ENCODE data around the gene ART5. TPM values are rescaled to one million over a fixed set of nuclear protein-coding genes. Genes with fewer than 3 reads are reported as not detected.
"Not testable (repeated sequence)": the region's sequence is repeated elsewhere in the genome, so short reads cannot be mapped to it uniquely, and the experiment has no call there.

The ART5 gene
- total RNA-seq, 2 experiments from 2014 or later: 0.23 TPM; not detected in 1

GRCh38 chr11:3669128-3669527 is 27.3 kb upstream of the ART5 start:
- no peak overlapping the region for H3K4me3 Mint-ChIP-seq
- H3K27me3 Mint-ChIP-seq: no peaks in the 10 kb centered on the region
- no peaks in the 10 kb centered on the region for H3K9me3 Mint-ChIP-seq (ENCODE audit: low read depth)
- no peak for ATAC-seq
- CTCF ChIA-PET: no interaction called here
- no peak overlapping the region for H3K27ac Mint-ChIP-seq
- intact Hi-C loops (cut with DNase I, micrococcal nuclease): no loop called here
- no peak for DNase-seq
- peaks cover 34% of the 10 kb centered on the region for H3K36me3 Mint-ChIP-seq (ENCODE audit: low read depth)
- POLR2A ChIA-PET: no interaction called here
- H3K4me1 Mint-ChIP-seq: no peaks in the 10 kb centered on the region

GRCh38 chr11:3667149-3668035 is 25.6 kb upstream of the ART5 start:
- no peaks in the 10 kb centered on the region for H3K27me3 Mint-ChIP-seq
- no peaks in the 10 kb centered on the region for H3K4me1 Mint-ChIP-seq
- no peak for DNase-seq
- no peak overlapping the region for H3K27ac Mint-ChIP-seq
- H3K4me3 Mint-ChIP-seq: no peak overlapping the region
- no peaks in the 10 kb centered on the region for H3K9me3 Mint-ChIP-seq (ENCODE audit: low read depth)
- ChIA-PET CTCF (no interaction called here), POLR2A (no interaction called here)
- intact Hi-C loops (cut with DNase I, micrococcal nuclease): no loop called here
- peaks cover 29% of the 10 kb centered on the region for H3K36me3 Mint-ChIP-seq (ENCODE audit: low read depth)
- no peak for ATAC-seq

DNA sequence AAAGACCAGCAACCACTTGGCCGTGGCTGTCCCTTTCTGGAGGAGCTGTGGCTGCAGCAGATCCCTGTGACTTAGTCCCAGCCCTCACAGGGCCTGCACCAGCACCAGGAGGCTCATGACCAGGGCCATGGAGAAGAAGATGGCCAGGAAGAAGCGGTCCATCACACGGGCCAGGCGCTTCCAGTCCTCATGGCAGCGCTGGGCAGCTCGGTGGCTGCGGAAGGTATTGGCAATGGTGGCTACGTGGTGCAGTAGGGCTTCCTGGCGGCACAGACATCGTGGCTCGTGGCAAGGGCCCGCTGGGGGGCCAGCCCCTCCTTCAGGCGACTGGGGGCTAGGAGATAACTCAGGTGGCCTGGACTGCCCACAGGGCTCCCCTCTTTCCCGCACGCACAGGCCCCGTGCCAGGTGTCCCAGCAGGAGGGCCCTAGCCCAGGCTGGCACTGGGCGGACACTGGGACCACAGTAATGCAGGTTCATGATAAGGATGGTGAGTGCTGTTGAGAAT is 24.3 kb upstream of the ART5 start:
- peaks cover 29% of the 10 kb centered on the region for H3K36me3 Mint-ChIP-seq (ENCODE audit: low read depth)
- POLR2A ChIA-PET: no interaction called here
- no peaks in the 10 kb centered on the region for H3K4me1 Mint-ChIP-seq
- H3K9me3 Mint-ChIP-seq (ENCODE audit: low read depth): no peaks in the 10 kb centered on the region
- no peak overlapping the region for H3K4me3 Mint-ChIP-seq
- H3K27ac Mint-ChIP-seq: no peak overlapping the region
- ATAC-seq (no peak), DNase-seq (no peak)
- CTCF ChIA-PET: interaction anchor here (0.6 to 0.7 kb wide), 2 partner anchors 169 to 206 kb away, joined by 3 read pairs; no protein-coding TSS in a partner anchor
- intact Hi-C loops (cut with DNase I, micrococcal nuclease): no loop called here
- no peaks in the 10 kb centered on the region for H3K27me3 Mint-ChIP-seq

GRCh38 chr11:3665336-3666022 is 23.7 kb upstream of the ART5 start:
- no peak overlapping the region for H3K4me3 Mint-ChIP-seq
- peaks cover 26% of the 10 kb centered on the region for H3K36me3 Mint-ChIP-seq (ENCODE audit: low read depth)
- intact Hi-C loops (cut with DNase I, micrococcal nuclease): loop anchor here in 1 of 2 experiments (1.0 kb wide), 1 partner anchor 32 kb away; no protein-coding TSS in a partner anchor
- no peaks in the 10 kb centered on the region for H3K27me3 Mint-ChIP-seq
- CTCF ChIA-PET: interaction anchor here (0.6 kb wide), 1 partner anchor 207 kb away, joined by 3 read pairs; no protein-coding TSS in a partner anchor
- ATAC-seq (no peak), DNase-seq (no peak)
- POLR2A ChIA-PET: no interaction called here
- H3K9me3 Mint-ChIP-seq (ENCODE audit: low read depth): no peaks in the 10 kb centered on the region
- no peaks in the 10 kb centered on the region for H3K4me1 Mint-ChIP-seq
- no peak overlapping the region for H3K27ac Mint-ChIP-seq

DNA sequence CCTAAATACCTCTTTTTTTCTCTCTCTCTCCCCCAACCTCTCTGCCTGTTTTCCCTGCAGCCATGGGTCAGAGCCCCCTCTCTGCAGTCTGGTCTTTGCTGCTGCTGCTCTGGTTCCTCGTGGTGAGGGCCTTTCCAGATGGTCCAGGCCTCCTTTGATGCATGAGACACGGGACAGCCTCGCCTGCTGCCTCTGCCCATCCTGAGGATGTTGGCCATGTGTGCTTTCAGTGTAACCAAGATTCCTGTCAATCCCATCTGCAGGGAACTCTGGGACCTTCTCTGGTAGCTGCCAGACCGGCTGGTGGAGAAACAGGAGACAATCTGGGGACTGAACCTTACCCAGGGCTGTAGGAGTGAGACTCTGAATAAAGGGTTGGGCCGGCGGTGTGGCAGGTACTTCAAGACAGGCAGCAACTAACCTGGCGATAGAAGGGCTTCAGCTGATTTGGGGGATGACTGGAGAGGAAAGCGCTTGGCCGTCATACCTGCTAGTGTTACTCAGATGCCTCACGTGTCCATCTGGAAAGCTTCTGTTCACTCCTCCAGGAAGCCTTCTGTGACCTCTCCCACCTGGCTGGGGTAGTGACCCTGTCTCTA is 22.3 kb upstream of the ART5 start:
- ChIA-PET CTCF (no interaction called here), POLR2A (no interaction called here)
- no peaks in the 10 kb centered on the region for H3K27me3 Mint-ChIP-seq
- no peak overlapping the region for H3K27ac Mint-ChIP-seq
- intact Hi-C loops (cut with DNase I, micrococcal nuclease): no loop called here
- no peak overlapping the region for H3K4me3 Mint-ChIP-seq
- H3K36me3 Mint-ChIP-seq (ENCODE audit: low read depth): peaks cover 17% of the 10 kb centered on the region
- DNase-seq (no peak), ATAC-seq (no peak)
- no peaks in the 10 kb centered on the region for H3K9me3 Mint-ChIP-seq (ENCODE audit: low read depth)
- no peaks in the 10 kb centered on the region for H3K4me1 Mint-ChIP-seq

GRCh38 chr11:3662856-3663255 is 21.1 kb upstream of the ART5 start:
- Mint-ChIP-seq H3K4me1 (no peaks in the 10 kb centered on the region), H3K4me3 (no peak overlapping the region), H3K9me3 (ENCODE audit: low read depth) (no peaks in the 10 kb centered on the region), H3K36me3 (ENCODE audit: low read depth) (peaks cover 7% of the 10 kb centered on the region), H3K27ac (no peak overlapping the region), H3K27me3 (peaks cover 4% of the 10 kb centered on the region)
- no peak for DNase-seq
- ATAC-seq: no peak
- CTCF ChIA-PET: interaction anchor here (0.6 kb wide), 2 partner anchors 130 to 571 kb away, joined by 3 read pairs; no protein-coding TSS in a partner anchor
- intact Hi-C loops (cut with DNase I, micrococcal nuclease): no loop called here
- POLR2A ChIA-PET: no interaction called here

- ChIA-PET POLR2A (no interaction called here), CTCF (interaction anchor here (0.6 kb wide), 1 partner anchor 115 kb away, joined by 4 read pairs; no protein-coding TSS in a partner anchor)
- peaks cover 7% of the 10 kb centered on the region for H3K36me3 Mint-ChIP-seq (ENCODE audit: low read depth)
- no peaks in the 10 kb centered on the region for H3K9me3 Mint-ChIP-seq (ENCODE audit: low read depth)
- no peak for DNase-seq
- H3K4me1 Mint-ChIP-seq: no peaks in the 10 kb centered on the region
- H3K27ac Mint-ChIP-seq: no peak overlapping the region
- no peak for ATAC-seq
- intact Hi-C loops (cut with DNase I, micrococcal nuclease): no loop called here
- no peak overlapping the region for H3K4me3 Mint-ChIP-seq
- H3K27me3 Mint-ChIP-seq: peaks cover 4% of the 10 kb centered on the region
Measured at GRCh38 chr11:3660960-3661359, 19.2 kb upstream of the ART5 start.

DNA sequence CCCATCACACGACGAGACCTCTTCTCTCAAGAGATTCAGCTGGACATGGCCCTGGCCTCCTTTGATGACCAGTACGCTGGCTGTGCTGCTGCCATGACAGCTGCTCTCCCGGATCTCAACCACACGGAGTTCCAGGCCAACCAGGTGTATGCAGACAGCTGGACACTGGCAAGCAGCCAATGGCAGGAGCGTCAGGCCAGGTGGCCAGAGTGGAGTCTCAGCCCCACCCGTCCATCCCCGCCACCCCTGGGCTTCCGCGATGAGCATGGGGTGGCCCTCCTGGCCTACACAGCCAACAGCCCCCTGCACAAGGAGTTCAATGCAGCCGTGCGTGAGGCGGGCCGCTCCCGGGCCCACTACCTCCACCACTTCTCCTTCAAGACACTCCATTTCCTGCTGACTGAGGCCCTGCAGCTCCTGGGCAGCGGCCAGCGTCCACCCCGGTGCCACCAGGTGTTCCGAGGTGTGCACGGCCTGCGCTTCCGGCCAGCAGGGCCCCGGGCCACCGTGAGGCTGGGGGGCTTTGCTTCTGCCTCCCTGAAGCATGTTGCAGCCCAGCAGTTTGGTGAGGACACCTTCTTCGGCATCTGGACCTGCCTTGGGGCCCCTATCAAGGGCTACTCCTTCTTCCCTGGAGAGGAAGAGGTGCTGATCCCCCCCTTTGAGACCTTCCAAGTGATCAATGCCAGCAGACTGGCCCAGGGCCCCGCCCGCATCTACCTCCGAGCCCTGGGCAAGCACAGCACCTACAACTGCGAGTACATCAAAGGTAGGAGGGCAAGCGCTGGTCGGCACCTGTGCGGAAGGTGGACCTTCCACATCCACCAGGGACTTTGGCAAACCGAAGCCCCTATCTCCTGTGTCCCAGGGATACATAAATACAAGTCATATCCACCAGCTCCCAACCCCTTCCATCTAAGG is 18.1 kb upstream of the ART5 start:
- Mint-ChIP-seq H3K36me3 (ENCODE audit: low read depth) (peaks cover 3% of the 10 kb centered on the region), H3K27me3 (peaks cover 4% of the 10 kb centered on the region), H3K9me3 (ENCODE audit: low read depth) (no peaks in the 10 kb centered on the region), H3K4me3 (no peak overlapping the region), H3K4me1 (no peaks in the 10 kb centered on the region), H3K27ac (no peak overlapping the region)
- DNase-seq: no peak
- intact Hi-C loops (cut with DNase I, micrococcal nuclease): no loop called here
- POLR2A ChIA-PET: no interaction called here
- no peak for ATAC-seq
- CTCF ChIA-PET: interaction anchor here (0.6 kb wide), 1 partner anchor 116 kb away, joined by 4 read pairs; no protein-coding TSS in a partner anchor

DNA sequence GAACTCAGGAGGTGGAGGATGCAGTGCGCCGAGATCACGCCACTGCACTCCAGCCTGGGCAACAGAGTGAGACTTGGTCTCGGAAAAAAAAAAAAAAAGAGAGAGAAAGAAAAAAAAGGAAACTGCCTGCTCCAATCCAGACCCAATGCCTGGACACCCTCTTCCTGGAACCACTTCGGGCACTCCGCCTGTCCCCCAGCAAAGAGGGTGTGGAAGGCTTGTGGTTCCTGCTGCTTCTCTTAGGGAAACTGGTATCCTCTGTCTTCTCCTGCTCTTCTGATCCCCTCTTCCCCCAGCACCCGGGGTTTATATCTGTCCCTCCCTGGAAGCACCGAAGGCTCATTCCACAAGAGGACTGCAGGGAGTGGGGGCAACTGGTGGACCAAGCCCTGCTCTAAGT is 16.5 kb upstream of the ART5 start:
- CTCF ChIA-PET: no interaction called here
- H3K9me3 Mint-ChIP-seq (ENCODE audit: low read depth): no peaks in the 10 kb centered on the region
- ATAC-seq (no peak), DNase-seq (no peak)
- H3K27me3 Mint-ChIP-seq: peaks cover 4% of the 10 kb centered on the region
- no peaks in the 10 kb centered on the region for H3K4me1 Mint-ChIP-seq
- H3K27ac Mint-ChIP-seq: no peak overlapping the region
- POLR2A ChIA-PET: no interaction called here
- intact Hi-C loops (cut with DNase I, micrococcal nuclease): no loop called here
- H3K4me3 Mint-ChIP-seq: no peak overlapping the region
- no peaks in the 10 kb centered on the region for H3K36me3 Mint-ChIP-seq (ENCODE audit: low read depth)

- H3K4me1 Mint-ChIP-seq; CTCF ChIA-PET; H3K27ac Mint-ChIP-seq; DNase-seq; H3K36me3 Mint-ChIP-seq (ENCODE audit: low read depth); ATAC-seq; intact Hi-C loops (cut with DNase I, micrococcal nuclease); H3K4me3 Mint-ChIP-seq; H3K9me3 Mint-ChIP-seq (ENCODE audit: low read depth); H3K27me3 Mint-ChIP-seq; POLR2A ChIA-PET: not testable (repeated sequence)
Measured at GRCh38 chr11:3657331-3657730, 15.5 kb upstream of the ART5 start.

DNA sequence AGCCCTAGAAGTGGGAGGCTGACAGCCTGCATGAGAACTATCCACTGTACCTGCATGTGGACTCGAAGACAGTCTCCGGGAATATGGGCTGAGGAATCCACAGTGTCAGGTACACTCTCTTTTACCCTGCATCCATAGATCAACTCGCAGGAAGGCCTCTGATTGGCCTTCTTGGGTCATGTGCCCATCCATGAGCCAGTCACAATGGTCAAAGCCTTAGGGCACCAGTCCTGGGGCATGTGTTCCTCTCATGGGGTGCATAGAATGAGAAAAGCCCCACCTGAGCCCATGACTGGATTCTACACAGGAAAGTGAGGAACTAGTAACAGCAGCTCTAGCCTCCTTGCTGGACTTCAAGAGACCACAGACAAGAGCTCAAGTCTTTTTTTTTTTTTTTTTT is 13.8 kb upstream of the ART5 start:
- H3K4me3 Mint-ChIP-seq: no peak overlapping the region
- ATAC-seq: no peak
- ChIA-PET CTCF (no interaction called here), POLR2A (no interaction called here)
- H3K36me3 Mint-ChIP-seq (ENCODE audit: low read depth): no peaks in the 10 kb centered on the region
- no peaks in the 10 kb centered on the region for H3K4me1 Mint-ChIP-seq
- H3K27ac Mint-ChIP-seq: no peak overlapping the region
- no peak for DNase-seq
- H3K9me3 Mint-ChIP-seq (ENCODE audit: low read depth): no peaks in the 10 kb centered on the region
- peaks cover 5% of the 10 kb centered on the region for H3K27me3 Mint-ChIP-seq
- intact Hi-C loops (cut with DNase I, micrococcal nuclease): no loop called here

All from activated CD4-positive, alpha-beta T cell treated with anti-CD3 and anti-CD28 coated beads for 36 hours (primary cell).